ENCODE data around the gene ST7.

- TF ChIP-seq CTCF (IDR thresholded peaks at IDR 0.05) (no peak), POLR2A (IDR thresholded peaks at IDR 0.05) (no peak), EP300 (IDR thresholded peaks at IDR 0.05) (no peak), POLR2AphosphoS5 (IDR thresholded peaks at IDR 0.05) (no peak)
Measured at GRCh38 chr7:117051808-117052207, 98.5 kb downstream of the ST7 start.
